NCI-H146 treated with DMSO at 0.1 percent for 48 hours (cell line): ENCODE measurements around the gene KRTDAP.
"Not testable (repeated sequence)": the region's sequence is repeated elsewhere in the genome, so short reads cannot be mapped to it uniquely, and the experiment has no call there.

Experiments
- DNase-seq: peaks from one replicate; lab custom pipeline; 2025; ENCODE audit not compliant: unreplicated experiment; lab: John Stamatoyannopoulos, UW

Gene KRTDAP

DNA sequence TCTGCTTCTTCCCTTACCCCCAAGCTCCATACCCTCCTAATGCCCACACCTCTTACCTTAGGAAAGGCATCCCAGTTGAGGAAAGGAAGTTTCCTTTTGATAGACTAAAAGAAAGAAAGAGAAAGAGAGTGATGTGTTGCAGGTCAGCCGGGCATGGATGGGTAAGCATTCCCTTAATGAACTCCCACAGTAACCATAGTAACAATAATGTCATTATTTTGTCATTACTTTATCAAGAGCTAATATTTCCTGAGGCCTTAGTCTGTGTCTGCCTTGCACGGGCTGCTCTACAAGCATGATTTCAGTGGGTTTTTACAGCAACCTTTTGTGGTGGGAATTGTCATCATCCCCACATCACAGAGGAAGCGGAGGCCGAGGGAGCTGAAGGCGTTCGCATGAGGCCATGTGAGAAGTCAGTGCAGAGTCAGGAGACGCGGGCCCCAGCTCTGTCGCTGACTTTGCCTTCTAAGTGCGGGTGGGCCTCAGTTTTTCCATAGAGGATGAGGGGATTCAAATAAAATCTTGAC lies 2.5 kb downstream of the KRTDAP start:
- no peak for DNase-seq

DNA sequence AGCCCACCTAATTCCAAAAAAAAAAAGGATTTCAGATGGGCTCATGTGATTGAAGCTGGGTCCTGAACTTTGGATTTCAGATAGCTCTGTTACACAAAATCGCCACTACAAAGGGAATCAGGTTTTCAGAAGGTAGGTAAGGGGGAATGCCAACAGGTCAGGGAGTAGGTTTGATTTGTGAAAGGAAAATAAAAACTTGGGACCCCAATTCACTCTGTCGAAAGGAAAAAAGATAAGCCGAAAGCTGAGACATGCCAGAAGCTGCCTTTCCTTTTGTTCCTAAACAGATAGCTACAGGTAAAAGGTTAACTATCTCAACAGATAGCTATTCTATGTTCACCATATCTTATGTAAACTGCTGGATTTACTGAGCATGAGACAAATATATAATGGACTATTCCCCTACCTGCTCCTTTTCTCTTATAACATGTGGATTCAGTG lies 4.0 kb downstream of the KRTDAP start:
- no peak for DNase-seq

DNA sequence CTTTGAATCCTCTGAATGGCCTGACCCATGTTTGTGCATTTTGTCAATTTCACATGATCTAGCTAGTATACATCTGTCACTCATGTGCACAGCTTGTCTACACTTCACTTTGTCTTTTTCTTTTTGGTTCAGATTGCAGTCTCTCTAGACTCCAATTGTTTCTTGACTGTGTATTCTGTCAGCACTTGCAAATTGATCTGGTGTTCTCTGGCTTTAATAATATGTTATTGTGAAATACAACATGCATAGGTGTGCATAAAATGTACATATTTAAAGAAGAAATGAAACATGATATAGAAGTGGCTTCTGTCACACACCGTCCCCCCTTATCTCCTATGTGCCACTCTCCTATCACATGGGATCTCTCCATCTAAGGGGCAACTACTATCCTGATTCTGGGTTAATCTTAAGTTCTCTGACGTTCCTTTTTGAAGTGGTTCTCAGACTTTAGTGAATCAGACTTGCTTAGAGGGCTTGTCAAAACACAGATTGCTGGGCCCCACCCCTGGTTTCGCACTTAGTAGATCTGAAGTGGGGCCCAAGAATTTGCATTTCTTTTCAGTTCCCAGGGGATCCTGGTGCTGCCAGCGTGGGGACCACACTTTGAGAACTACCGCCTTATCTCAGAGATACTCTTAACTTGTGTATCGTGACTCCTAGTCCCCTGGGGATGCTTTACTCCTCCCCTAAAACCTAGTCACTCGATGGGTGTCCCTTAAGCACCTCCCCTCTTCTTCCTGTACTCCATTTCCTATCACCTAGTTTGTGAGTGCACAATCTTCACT lies 5.8 kb downstream of the KRTDAP start:
- no peak for DNase-seq

DNA sequence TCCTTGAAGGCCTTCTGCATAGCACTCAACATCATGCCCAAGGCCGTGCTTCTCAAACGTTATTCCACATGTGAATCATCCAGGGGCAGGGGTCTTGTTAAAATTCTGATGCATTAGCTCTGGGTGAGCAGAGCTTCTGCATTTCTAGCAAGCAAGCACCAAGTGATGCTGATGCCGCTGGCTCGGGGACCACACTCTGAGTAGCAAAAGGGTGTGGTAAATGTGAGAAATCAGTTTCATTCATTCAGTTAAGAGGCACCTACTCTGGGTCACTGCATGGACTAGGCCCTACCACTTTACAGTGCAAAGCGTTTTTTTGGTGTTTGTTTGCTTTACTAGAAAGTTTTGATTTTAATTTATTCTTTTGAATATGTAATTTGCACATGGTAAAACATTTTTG lies 7.2 kb downstream of the KRTDAP start:
- DNase-seq: no peak

DNA sequence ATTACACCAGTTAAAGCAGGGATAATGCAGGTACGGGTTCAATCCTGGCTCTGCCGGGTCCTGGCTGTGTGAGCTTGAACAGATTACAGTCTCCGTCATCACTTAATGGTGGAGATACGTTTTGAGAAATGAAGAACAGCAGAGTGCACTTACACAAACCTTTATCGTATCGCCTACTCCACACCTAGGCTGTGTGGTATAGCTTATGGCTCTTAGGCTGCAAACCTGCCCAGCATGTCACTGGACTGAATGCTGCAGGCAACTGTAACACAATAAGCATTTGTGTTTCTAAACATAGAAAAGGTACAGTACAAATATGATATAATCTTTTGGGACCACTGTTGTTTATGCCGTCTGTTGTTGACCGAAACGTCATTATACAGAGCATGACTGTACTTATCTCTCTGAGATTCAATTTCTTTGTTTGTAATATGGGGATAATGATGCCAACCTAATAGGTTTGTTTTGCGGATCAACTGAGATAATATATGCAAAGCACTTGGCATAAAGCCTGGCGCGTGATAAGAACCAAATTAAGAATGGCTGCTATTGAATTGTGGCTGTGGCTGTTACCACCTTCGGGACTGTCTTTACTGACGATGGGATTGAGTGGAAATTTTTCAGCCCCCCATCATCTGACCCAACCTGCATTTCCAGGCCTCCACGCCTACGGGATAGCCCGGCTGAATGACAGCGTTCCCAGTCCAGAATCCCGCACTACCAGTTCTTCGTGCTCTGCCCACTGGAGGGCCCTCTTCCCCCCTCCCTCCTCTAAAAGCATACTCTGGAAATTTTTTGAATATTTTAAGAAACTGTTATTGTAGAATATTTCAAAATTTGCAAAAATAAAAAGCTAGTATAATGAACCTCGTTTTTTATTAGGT lies 11.2 kb downstream of the KRTDAP start:
- no peak for DNase-seq

DNA sequence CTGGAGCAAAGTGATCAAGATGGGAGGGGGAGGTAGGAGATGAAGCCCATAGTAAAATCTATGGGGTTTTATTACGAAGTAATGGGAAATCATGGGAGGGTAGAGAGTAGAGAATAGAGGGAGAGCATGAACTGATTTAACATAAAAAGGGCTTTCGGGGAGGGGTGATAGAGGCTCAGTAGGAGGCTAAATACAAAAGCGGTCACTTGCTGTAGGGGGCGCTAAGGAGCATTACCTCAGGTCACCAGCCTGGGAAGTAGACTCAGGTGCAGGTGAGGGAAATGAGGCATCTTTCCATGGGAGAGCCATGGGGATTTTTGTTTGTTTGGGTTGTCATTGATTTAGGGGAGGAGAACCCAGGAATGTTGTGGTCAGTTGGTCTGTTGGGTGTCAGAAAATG lies 14.1 kb downstream of the KRTDAP start:
- DNase-seq: no peak

DNA sequence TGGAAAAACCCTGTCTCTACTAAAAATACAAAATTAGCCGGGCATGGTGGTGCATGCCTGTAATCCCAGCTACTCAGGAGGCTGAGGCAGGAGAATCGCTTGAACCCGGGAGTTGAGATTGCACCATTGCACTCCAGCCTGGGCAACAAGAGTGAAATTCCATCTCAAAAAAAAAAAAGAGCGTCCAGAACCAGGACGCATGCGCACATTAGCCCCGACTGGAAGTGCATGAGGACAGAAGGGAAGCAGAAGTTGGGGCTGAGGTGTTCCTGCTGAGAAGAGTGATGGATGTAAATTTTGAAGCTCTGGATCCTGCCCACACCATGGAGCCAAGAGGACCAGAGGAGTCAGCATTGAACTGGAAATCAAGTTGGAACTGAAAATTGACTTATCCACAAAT lies 15.7 kb downstream of the KRTDAP start:
- not testable (repeated sequence) for DNase-seq

DNA sequence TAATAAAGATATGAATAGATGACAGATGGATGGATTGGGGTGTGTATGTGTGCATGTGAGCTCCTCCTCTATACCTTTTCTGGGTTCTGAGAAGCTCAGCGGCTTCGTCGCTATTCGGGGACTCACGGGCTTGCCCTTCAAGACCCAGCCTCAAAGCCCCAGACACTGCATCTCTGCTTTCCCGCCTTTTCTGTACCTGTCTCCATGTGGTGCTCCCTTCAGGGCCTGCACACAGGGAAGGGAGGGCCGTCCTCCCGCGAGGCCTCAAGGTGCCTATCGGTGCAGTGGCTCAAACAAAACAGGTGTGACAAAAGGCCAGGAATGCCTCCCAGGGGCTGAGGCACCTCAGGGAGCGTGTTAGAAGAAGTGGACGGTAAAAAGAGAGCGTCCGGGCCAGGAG lies 16.2 kb downstream of the KRTDAP start:
- DNase-seq: no peak

DNA sequence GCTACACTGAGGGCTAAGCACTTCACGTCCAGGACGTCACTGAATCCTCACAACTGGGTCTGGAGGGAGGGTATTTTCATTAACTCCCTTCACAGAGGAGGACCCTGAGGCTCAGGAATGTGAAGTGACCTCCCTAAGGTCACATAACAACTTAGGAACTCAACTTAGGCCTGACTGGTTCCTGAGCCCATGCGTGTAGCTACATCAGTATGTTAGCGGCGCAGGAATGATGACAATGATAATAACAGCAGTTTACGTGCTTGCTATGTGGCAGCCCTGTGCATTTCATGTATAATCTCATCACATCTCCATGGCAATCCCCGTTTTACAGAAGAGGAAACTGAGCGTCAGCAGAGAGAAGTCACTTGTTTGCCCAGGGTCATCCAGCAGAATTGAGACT lies 18.3 kb downstream of the KRTDAP start:
- DNase-seq: no peak

DNA sequence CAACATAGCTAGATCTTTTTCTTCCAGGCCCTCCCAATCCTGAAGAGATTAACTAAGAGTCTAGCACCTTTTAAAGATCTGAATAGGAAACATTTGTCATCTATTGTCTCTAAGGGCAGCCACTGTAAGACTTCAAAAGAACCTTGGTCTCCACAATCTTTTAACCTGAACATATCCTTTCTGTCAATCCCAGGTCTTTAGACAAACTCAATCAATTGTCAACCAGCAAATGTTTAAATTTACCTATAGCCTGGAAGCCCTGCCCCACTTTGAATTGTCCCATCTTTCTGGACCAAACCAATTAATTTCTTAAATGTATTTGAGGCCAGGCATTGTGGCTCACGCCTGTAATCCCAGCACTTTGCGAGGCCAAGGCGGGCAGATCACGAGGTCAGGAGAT lies 19.2 kb downstream of the KRTDAP start:
- DNase-seq: not testable (repeated sequence)

DNA sequence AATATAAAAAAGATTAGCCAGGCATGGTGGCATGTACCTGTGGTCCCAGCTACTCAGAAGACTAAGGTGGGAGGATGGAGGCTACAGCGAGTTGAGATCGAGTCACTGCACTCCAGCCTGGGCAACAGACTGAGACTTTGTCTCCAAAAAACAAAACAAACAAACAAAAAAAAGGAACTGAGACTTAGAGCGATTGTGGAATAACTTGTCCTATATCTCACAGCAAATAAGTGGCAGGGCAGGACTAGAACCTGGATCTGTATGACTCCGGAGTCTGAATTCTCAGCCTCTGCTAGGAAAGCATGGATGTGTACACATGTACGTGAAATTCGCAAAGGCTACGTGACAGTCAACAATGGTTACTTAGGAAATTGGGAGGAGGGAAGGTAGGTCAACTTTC lies 20.1 kb downstream of the KRTDAP start:
- no peak for DNase-seq

DNA sequence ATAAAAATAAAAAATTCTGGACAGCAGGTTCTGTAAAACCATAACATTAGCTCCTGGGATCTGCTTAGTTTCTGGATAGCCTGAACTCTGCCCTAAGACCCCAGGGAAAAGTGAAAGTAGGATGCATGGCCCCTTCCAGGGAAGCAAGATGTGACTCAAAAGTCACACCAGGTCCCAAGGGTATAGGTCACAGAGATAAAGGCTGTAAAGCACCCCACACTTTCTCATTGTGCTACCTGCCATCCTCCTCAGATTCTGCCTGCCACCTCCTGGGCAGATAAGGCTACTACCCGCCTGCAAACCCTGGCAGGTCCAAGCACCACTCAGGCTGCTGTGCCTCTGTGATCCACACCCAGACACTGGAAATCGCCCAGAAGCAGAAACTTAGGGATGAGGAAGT lies 21.6 kb downstream of the KRTDAP start:
- no peak for DNase-seq

DNA sequence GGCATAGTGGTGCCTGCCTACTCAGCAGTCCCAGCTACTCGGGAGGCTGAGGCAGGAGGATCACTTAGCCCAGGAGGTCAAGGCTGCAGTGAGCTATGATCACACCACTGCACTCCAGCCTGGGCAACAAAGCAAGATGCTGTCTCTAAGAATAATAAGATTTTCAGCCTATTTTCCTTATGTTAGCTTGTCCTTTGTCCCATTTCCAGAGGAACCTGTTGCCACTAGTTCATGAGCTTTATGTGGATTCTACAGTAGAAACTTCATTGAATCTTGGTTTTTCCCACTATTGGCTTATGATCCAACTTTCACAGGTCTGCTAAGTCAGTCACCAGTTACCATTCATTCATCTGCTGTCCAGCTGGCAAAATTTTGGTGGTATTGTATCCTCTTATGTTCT lies 24.0 kb downstream of the KRTDAP start:
- DNase-seq: no peak

DNA sequence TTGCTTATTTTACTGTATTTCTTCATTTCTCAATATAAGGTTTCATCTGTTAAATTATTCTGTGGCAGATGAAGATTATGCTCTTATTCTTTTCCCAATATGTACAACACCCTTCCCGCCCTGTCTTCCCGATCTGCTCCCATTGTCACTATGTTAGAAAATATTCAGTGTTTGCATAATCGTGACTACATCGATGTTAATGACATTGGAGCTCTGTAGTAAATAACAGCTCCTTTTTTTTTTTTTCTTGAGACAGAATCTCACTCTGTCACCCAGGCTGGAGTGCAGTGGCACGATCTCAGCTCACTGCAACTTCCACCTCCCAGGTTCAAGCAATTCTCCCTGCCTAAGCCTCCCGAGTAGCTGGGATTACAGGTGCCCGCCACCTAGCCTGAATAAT lies 27.3 kb downstream of the KRTDAP start:
- DNase-seq: not testable (repeated sequence)

DNA sequence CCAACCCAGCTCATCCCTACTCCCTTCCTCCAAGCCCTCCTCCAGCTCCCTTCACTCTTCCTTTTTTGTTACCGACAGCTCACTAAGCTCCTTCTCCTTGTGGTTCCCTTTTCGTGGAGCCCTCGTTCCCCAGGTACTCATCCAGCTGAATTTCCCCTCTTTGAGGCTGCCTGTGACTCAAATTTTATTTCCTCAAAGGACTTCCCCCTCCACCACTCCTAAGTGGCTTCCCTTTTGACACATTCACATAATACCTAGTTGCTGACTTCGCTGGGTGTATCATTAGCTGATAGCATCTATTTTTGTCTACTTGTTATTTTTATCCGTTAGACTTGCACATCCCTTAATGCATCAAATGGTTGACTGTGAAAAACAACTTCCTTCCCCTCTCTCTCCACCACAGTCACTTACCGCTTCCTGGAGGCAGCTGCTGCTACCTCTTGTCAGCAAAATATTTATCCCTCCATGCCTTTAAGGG lies 27.7 kb downstream of the KRTDAP start:
- DNase-seq: no peak

DNA sequence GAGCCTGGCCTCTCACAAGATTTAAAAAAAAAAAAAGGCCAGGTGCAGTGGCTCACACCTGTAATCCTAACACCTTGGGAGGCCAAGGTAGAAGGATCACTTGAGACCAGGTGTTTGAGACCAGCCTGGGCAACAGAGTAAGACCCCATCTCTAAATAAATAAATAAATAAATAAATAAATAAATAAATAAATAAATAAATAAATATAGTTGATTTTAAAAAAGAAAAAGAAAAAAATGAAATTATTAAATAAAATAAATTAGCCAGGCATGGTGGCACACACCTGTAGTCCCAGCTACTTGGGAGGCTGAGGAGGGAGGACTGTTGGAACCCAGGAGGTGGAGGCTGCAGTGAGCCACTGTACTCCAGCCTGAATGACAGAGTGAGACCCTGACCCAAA lies 28.5 kb downstream of the KRTDAP start:
- DNase-seq: not testable (repeated sequence)

DNA sequence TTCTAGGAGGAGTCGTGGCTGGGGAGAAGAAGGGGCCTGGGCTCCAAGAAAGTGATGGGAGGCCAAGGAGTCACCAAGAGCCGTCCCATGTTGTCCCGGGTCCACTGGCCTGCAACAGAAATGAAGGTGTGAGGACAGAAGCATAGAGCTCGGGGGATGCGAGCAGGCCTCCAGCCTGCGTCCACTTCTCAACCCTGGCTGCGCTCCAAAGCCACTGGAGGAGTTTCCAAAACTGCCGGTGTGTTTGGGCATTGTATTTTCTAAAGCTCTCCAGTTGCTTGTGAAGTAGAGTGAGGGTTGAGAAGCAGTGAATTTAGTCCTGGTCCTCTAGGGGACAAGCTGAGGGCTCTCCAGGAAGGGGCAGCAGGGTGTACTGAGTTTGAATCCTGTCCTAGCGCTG lies 29.2 kb downstream of the KRTDAP start:
- DNase-seq: no peak

DNA sequence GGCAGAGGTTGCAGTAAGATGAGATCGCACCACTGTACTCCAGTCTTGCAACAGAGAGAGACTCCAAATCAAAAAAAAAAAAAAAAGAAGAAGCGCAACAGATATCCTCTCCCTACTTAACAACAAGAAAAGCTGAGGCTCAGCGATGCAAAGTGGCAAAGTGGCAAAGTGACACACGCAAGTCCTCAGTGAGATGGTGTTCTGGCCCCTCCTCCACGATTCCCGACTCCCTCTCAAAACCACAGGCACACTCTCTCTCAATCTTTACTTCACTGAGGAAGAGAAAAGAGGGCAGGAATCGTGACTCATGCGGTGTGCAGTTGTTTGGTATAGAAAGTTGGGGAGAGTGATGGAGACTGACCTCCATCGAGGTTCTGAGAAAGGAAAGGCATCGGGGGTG lies 29.7 kb downstream of the KRTDAP start:
- no peak for DNase-seq

DNA sequence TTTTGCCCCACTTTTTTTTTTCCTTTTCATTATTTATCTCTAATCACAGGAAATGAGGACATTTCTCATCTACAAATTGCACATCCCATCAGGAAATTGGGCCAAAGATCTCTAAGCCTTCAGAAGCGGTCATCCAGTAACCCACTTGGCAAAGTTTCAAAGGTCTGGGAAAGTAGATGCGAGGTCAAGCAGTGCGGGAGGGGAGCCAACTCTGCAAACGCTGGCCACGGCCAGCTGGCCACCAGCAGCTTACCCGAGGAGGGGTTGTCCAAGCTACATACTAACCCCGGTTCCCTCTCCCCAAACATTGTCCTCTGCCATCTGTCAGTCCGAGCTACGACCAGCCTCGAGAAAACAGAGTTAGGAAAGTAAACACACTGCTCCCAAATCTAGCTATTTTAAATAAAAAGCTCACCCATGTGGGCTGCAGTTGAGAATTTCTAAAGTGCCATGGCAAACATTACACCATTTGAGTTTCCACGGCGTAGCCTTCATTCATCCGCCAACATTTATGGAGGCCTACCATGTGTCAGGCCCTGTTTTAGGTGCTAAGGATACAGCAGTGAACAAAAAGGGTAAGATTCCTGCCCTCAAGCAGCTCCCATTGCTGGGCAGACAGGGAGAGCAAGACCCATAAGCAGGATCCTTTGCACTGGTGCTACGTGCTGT lies 30.7 kb downstream of the KRTDAP start:
- no peak for DNase-seq

DNA sequence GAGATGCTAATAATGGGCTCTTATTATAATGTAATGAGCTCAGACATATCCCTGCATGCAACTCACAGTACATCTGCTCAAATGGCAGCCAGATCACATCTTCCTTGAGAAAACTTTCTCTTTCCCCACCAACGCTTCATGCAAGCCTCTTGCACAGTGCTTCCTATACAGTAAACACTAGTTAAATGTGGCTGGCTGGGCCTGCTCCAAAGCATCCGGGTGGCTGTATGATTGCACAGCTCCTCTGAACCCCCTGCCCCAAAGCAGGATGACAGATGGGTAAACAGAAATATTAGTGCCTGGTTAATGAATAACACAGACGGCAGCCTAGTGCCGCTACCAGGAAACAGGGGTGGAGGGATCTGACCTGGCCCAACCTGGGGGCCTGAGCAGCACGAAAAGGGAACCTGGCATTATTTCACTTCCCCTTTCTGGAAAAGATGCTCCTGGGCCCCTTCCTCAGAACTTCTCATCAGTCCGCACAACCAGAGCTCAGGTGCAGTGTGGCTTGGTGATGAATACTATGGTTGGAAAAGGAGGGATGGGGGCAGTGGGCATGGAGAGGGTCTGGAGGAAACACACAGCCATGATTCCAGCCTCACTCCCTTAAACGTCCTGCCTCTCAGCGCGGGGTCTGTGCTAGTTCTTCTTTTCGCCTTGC lies 31.4 kb downstream of the KRTDAP start:
- no peak for DNase-seq

DNA sequence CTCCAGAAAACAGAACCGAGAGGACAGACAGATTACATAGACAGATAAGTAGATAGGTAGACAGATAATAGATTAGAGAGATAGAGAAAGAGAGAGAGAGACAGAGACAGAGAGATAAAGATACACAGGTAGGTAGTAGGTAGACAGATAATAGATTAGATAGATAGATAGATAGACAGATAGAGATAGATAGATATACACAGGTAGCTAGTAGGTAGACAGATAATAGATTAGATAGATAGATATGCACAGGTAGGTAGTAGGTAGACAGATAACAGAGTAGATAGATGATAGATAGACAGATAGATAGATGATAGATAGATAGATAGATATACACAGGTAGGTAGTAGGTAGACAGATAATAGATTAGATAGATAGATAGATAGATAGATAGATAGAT lies 32.1 kb downstream of the KRTDAP start:
- DNase-seq: no peak
